ENCODE results near the gene S100Z.
"Not testable (repeated sequence)": the region's sequence is repeated elsewhere in the genome, so short reads cannot be mapped to it uniquely, and the experiment has no call there.

S100Z gene

GRCh38 chr5:76893294-76893693 is 43.5 kb downstream of the S100Z start:
- no peak for DNase-seq

- no peak for DNase-seq
Observed at GRCh38 chr5:76896196-76896595, 46.4 kb downstream of the S100Z start.

- no peak for DNase-seq
Observed at GRCh38 chr5:76901522-76901921, 51.7 kb downstream of the S100Z start.

GRCh38 chr5:76908166-76908565 is 58.4 kb downstream of the S100Z start:
- no peak for DNase-seq

- DNase-seq: not testable (repeated sequence)
Observed at GRCh38 chr5:76910344-76910933, 60.6 kb downstream of the S100Z start.

- DNase-seq: not testable (repeated sequence)
Observed at GRCh38 chr5:76914671-76915070, 64.9 kb downstream of the S100Z start.

- DNase-seq: no peak
Observed at GRCh38 chr5:76918539-76918938, 68.7 kb downstream of the S100Z start.

GRCh38 chr5:76920491-76920890 is 70.7 kb downstream of the S100Z start:
- no peak for DNase-seq

GRCh38 chr5:76926329-76927105 is 76.7 kb downstream of the S100Z start:
- no peak for DNase-seq

- DNase-seq: no peak
Observed at GRCh38 chr5:76927961-76928360, 78.1 kb downstream of the S100Z start.

GRCh38 chr5:76930083-76930482 is 80.3 kb downstream of the S100Z start:
- DNase-seq: no peak

- DNase-seq: no peak
Observed at GRCh38 chr5:76938177-76938576, 88.4 kb downstream of the S100Z start.

- DNase-seq: no peak
Observed at GRCh38 chr5:76941000-76941399, 91.2 kb downstream of the S100Z start.

- DNase-seq: no peak
Observed at GRCh38 chr5:76941442-76941841, 91.6 kb downstream of the S100Z start.

GRCh38 chr5:76942581-76942980 is 92.8 kb downstream of the S100Z start:
- DNase-seq: no peak

GRCh38 chr5:76943006-76943405 is 93.2 kb downstream of the S100Z start:
- no peak for DNase-seq

- DNase-seq: no peak
Observed at GRCh38 chr5:76944638-76945037, 94.8 kb downstream of the S100Z start.

GRCh38 chr5:76945238-76945637 is 95.4 kb downstream of the S100Z start:
- DNase-seq: not testable (repeated sequence)

GRCh38 chr5:76946090-76946489 is 96.3 kb downstream of the S100Z start:
- DNase-seq: no peak

- DNase-seq: no peak
Observed at GRCh38 chr5:76947082-76947503, 97.3 kb downstream of the S100Z start.

GRCh38 chr5:76952795-76953536 is 103.2 kb downstream of the S100Z start, which contains the start of gene CRHBP:
CRHBP (plus strand) TSS chr5:76953045; CDS start chr5:76953135, 90 bp downstream.
- DNase-seq: no peak

- no peak for DNase-seq
Observed at GRCh38 chr5:76953551-76954382, 104.0 kb downstream of the S100Z start.

GRCh38 chr5:76954383-76954763 is 104.6 kb downstream of the S100Z start:
- DNase-seq: no peak
